ENCODE data around the gene ERVW-1.

GRCh38 chr7:92422926-92423325 is 54.8 kb downstream of the ERVW-1 start:
- TF ChIP-seq, protein P1, sequence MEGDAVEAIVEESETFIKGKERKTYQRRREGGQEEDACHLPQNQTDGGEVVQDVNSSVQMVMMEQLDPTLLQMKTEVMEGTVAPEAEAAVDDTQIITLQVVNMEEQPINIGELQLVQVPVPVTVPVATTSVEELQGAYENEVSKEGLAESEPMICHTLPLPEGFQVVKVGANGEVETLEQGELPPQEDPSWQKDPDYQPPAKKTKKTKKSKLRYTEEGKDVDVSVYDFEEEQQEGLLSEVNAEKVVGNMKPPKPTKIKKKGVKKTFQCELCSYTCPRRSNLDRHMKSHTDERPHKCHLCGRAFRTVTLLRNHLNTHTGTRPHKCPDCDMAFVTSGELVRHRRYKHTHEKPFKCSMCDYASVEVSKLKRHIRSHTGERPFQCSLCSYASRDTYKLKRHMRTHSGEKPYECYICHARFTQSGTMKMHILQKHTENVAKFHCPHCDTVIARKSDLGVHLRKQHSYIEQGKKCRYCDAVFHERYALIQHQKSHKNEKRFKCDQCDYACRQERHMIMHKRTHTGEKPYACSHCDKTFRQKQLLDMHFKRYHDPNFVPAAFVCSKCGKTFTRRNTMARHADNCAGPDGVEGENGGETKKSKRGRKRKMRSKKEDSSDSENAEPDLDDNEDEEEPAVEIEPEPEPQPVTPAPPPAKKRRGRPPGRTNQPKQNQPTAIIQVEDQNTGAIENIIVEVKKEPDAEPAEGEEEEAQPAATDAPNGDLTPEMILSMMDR (IDR thresholded peaks at IDR 0.05): no peak
- no peak for TF ChIP-seq POLR2A (IDR thresholded peaks at IDR 0.05)

All from testis (tissue), 2 donors.